Caco-2 (cell line): ENCODE data around the gene SCUBE1. TPM values are rescaled to one million over a fixed set of nuclear protein-coding genes. Genes with fewer than 3 reads are reported as not detected.

Experiments used
- BruUV-seq: library from RNA; stranded (reverse); fragments of 400-500 nt; replicated peaks from 2 replicates; lab custom pipeline; 2021; lab: Mats Ljungman, UMichigan
- CTCF ChIA-PET: fragments of 300-600 bp; sonication (Branson Sonifier 250); formaldehyde crosslinking; loops from one replicate; lab custom pipeline; 2022; ENCODE audit warnings: antibody characterized with exemption; lab: Charles Lee
- POLR2A ChIA-PET: fragments of 300-600 bp; sonication (Branson Sonifier 250); formaldehyde crosslinking; loops from one replicate; lab custom pipeline; 2022; ENCODE audit warnings: antibody characterized with exemption; lab: Charles Lee
- DNase-seq, 2 experiments: peaks; one replicate each; pipeline versions ENCODE4 v3.0.0 to v3.0.0-alpha.2; 2020 to 2022
- H3K27me3 ChIP-seq: replicated peaks from 2 replicates; pipeline ENCODE4 v1.6.0; 2011; ENCODE audit warnings: low read length; ENCODE audit not compliant: control insufficient read depth, insufficient read depth
- H3K36me3 ChIP-seq: 2 replicates; pipeline ENCODE4 v1.5.1; 2011; ENCODE audit warnings: low read length; ENCODE audit not compliant: control insufficient read depth, insufficient read depth
- H3K4me1 ChIP-seq: fragments of 250-450 bp; sonication (Bioruptor Pico); 2 replicates; pipeline ENCODE4 v1.5.1; 2020; ENCODE audit warnings: mild to moderate bottlenecking
- H3K4me3 ChIP-seq: 2 replicates; pipeline ENCODE4 v1.5.1; 2011; ENCODE audit warnings: low read depth, mild to moderate bottlenecking, control low read depth, low read length
- H3K9me3 ChIP-seq: fragments of 250-450 bp; sonication (Bioruptor Pico); 2 replicates; pipeline ENCODE4 v1.5.1; 2020; ENCODE audit warnings: mild to moderate bottlenecking, moderate library complexity
- H3K27ac Mint-ChIP-seq: one replicate; pipeline ENCODE4 v1.8.0; 2022; ENCODE audit warnings: mixed read lengths; ENCODE audit not compliant: unreplicated experiment
- H3K27me3 Mint-ChIP-seq: one replicate; pipeline ENCODE4 v1.8.0; 2022; ENCODE audit warnings: mixed read lengths; ENCODE audit not compliant: insufficient read depth, unreplicated experiment
- H3K36me3 Mint-ChIP-seq: one replicate; pipeline ENCODE4 v1.8.0; 2022; ENCODE audit warnings: mild to moderate bottlenecking, mixed read lengths; ENCODE audit not compliant: insufficient read depth, unreplicated experiment
- H3K4me1 Mint-ChIP-seq: one replicate; pipeline ENCODE4 v1.8.0; 2022; ENCODE audit warnings: low read depth, mixed read lengths; ENCODE audit not compliant: unreplicated experiment
- H3K4me3 Mint-ChIP-seq: one replicate; pipeline ENCODE4 v1.8.0; 2022; ENCODE audit warnings: mild to moderate bottlenecking, moderate library complexity, mixed read lengths; ENCODE audit not compliant: unreplicated experiment
- H3K9me3 Mint-ChIP-seq: one replicate; pipeline ENCODE4 v1.8.0; 2022; ENCODE audit warnings: mixed read lengths; ENCODE audit not compliant: unreplicated experiment
- intact Hi-C: fragments of 100-400 bp; cut with micrococcal nuclease; formaldehyde crosslinking; loops from one replicate; pipeline ENCODE4 v1.10.0; 2022; ENCODE audit not compliant: unreplicated experiment
- total RNA-seq: library from RNA; stranded (reverse); gene quantifications from 2 replicates; pipeline ENCODE4 v1.2.3, GENCODE V29; 2022
- TF ChIP-seq, protein P1 (sequence below), 2 experiments: fragments of 200-600 bp in 1 of 2; IDR thresholded peaks; 1 replicate in 1 of 2; 2 replicates in 1 of 2; pipeline versions ENCODE4 v1.5.1 to v1.8.0; 2011 to 2022; ENCODE audit warnings: antibody characterized with exemption in 1 of 2, control low read depth in 1 of 2, inconsistent platforms in 1 of 2, low read depth in 1 of 2, low read length in 1 of 2, mild to moderate bottlenecking in 1 of 2, moderate library complexity in 1 of 2; ENCODE audit not compliant: insufficient read depth in 1 of 2, severe bottlenecking in 1 of 2, unreplicated experiment in 1 of 2

Gene SCUBE1
- total RNA-seq, 1 experiment from 2014 or later: not detected

DNA sequence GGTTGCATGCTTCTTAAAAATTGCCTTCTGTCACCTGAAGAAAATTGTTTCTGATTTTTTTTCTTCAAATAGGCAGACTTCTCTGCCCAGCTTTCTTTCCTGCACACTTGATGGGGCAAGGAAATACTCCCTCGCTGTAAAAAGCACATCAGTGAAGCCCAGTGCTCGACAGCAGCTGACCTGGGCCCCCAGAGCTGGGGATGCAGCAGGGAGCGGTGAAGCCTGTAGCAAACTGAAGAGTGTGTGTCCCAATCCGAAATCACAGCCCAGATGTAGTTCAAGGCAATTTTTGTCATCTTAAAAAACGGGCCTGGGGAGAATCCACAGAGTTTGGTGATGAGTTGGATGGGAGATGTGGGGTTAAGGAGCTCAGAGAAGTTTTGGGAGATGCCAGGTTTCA is 41.7 kb upstream of the SCUBE1 start:
- H3K27ac Mint-ChIP-seq: no peak overlapping the region
- CTCF ChIA-PET: interaction anchor here (1.0 to 3.5 kb wide), 4 partner anchors 35 to 153 kb away, joined by 3 to 24 read pairs (median 8); no protein-coding TSS in a partner anchor
- no peaks in the 10 kb centered on the region for H3K9me3 Mint-ChIP-seq
- DNase-seq: no peak
- H3K36me3 Mint-ChIP-seq: no peaks in the 10 kb centered on the region
- BruUV-seq: no TSS peak
- no peak overlapping the region for H3K4me3 Mint-ChIP-seq
- H3K4me1 Mint-ChIP-seq: no peaks in the 10 kb centered on the region
- POLR2A ChIA-PET: no interaction called here
- Histone ChIP-seq H3K9me3 (no peaks in the 10 kb centered on the region), H3K4me1 (0 out of 2 replicates have a peak, but pooled peaks cover 4% of the 10 kb centered on the region), H3K27me3 (no peaks in the 10 kb centered on the region), H3K4me3 (no peak overlapping the region), H3K36me3 (no peaks in the 10 kb centered on the region)
- intact Hi-C loops: loop anchor here (1.0 to 10.0 kb wide), 4 partner anchors 38 to 440 kb away; no protein-coding TSS in a partner anchor
- TF ChIP-seq, protein P1, sequence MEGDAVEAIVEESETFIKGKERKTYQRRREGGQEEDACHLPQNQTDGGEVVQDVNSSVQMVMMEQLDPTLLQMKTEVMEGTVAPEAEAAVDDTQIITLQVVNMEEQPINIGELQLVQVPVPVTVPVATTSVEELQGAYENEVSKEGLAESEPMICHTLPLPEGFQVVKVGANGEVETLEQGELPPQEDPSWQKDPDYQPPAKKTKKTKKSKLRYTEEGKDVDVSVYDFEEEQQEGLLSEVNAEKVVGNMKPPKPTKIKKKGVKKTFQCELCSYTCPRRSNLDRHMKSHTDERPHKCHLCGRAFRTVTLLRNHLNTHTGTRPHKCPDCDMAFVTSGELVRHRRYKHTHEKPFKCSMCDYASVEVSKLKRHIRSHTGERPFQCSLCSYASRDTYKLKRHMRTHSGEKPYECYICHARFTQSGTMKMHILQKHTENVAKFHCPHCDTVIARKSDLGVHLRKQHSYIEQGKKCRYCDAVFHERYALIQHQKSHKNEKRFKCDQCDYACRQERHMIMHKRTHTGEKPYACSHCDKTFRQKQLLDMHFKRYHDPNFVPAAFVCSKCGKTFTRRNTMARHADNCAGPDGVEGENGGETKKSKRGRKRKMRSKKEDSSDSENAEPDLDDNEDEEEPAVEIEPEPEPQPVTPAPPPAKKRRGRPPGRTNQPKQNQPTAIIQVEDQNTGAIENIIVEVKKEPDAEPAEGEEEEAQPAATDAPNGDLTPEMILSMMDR (IDR thresholded peaks at IDR 0.05; ENCODE audit: insufficient read depth in 1 of 2, low read depth in 1 of 2, low read length in 1 of 2, severe bottlenecking in 1 of 2, unreplicated experiment in 1 of 2): no peak
- H3K27me3 Mint-ChIP-seq: peaks cover 33% of the 10 kb centered on the region

DNA sequence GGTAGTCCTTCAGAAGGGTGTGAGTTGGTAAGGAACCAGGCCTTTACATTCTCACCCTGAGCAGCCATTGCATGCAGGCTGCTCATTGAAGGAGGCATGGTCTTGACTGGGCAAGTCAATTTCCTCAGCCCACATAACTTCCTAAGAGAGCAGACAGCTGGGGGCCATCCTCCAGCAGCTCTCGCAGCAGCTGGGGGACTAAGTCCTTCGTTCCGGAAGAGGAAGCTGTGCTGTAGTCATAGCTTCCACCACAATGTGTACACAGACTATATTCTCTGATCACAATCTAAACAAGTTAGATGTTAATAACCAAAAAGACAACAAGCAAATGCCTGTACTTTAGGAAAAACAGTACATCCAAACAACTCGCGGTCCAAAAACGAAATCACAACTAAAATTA is 38.5 kb upstream of the SCUBE1 start:
- ChIA-PET CTCF (interaction anchor here (0.8 kb wide), 1 partner anchor 109 kb away, joined by 4 read pairs; no protein-coding TSS in a partner anchor), POLR2A (no interaction called here)
- intact Hi-C loops: loop anchor here (10.0 kb wide), 1 partner anchor 443 kb away; no protein-coding TSS in a partner anchor
- no peak overlapping the region for H3K4me3 Mint-ChIP-seq
- peaks cover 41% of the 10 kb centered on the region for H3K27me3 Mint-ChIP-seq
- no TSS peak for BruUV-seq
- no peaks in the 10 kb centered on the region for H3K4me1 Mint-ChIP-seq
- no peaks in the 10 kb centered on the region for H3K36me3 ChIP-seq
- H3K9me3 ChIP-seq: no peaks in the 10 kb centered on the region
- no peaks in the 10 kb centered on the region for H3K9me3 Mint-ChIP-seq
- H3K27ac Mint-ChIP-seq: no peak overlapping the region
- no peaks in the 10 kb centered on the region for H3K4me1 ChIP-seq
- H3K36me3 Mint-ChIP-seq: no peaks in the 10 kb centered on the region
- H3K4me3 ChIP-seq: no peak overlapping the region
- DNase-seq: no peak
- TF ChIP-seq, protein P1 (IDR thresholded peaks at IDR 0.05; ENCODE audit: insufficient read depth in 1 of 2, low read depth in 1 of 2, low read length in 1 of 2, severe bottlenecking in 1 of 2, unreplicated experiment in 1 of 2): no peak
- H3K27me3 ChIP-seq: no peaks in the 10 kb centered on the region; the same call in 1 of the 2 replicates

DNA sequence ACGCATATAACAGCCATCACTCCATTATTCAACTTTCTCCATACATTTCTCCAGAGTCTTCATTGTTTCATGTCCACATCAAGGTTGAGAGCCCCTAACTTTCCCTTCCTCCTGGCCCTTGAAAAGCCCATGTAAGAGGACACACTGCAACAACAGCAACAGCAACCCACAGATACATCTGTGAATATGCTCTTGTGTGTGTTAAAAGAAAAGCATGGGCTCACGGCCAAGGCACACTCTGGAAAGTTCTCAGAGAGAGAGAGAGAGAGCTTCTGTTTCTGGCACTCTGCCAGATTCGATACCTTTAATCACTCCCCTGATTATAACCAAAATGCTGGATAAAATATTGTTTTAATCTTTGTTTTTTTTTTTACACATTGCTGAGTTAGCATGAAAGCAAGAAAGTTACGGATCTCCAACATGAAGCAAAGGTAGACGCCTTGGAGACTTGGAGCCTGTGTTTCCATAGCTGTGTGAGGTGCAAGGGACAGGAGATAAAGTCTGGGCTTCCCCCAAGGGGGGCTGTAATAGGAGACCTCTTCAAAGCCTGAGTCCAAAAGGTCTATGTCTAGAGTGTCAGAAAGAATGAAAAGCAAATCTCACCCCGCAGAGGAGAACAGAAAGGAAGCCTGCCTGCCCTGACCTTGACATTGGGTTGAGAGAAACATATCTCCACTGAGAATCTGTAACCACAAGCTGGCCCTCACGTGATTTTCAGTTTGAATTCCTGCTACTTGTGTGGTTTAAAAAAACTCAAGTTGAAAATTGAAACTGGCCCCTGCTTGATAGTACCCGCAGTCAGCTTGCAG is 34.9 kb upstream of the SCUBE1 start:
- POLR2A ChIA-PET: no interaction called here
- no peak for DNase-seq
- no peak overlapping the region for H3K4me3 Mint-ChIP-seq
- H3K27me3 Mint-ChIP-seq: peaks cover 42% of the 10 kb centered on the region
- no TSS peak for BruUV-seq
- TF ChIP-seq, protein P1 (IDR thresholded peaks at IDR 0.05; ENCODE audit: insufficient read depth in 1 of 2, low read depth in 1 of 2, low read length in 1 of 2, severe bottlenecking in 1 of 2, unreplicated experiment in 1 of 2): no peak
- H3K4me1 Mint-ChIP-seq: no peaks in the 10 kb centered on the region
- Histone ChIP-seq H3K4me1 (no peaks in the 10 kb centered on the region), H3K27me3 (no peaks in the 10 kb centered on the region; the same call in 1 of the 2 replicates), H3K36me3 (no peaks in the 10 kb centered on the region), H3K4me3 (no peak overlapping the region), H3K9me3 (no peaks in the 10 kb centered on the region)
- no peaks in the 10 kb centered on the region for H3K9me3 Mint-ChIP-seq
- CTCF ChIA-PET: interaction anchor here (1.5 kb wide), 1 partner anchor 32 kb away, joined by 5 read pairs; no protein-coding TSS in a partner anchor
- no peak overlapping the region for H3K27ac Mint-ChIP-seq
- no peaks in the 10 kb centered on the region for H3K36me3 Mint-ChIP-seq
- intact Hi-C loops: no loop called here
